ENCODE data around the gene KIAA1755.

The KIAA1755 gene

DNA sequence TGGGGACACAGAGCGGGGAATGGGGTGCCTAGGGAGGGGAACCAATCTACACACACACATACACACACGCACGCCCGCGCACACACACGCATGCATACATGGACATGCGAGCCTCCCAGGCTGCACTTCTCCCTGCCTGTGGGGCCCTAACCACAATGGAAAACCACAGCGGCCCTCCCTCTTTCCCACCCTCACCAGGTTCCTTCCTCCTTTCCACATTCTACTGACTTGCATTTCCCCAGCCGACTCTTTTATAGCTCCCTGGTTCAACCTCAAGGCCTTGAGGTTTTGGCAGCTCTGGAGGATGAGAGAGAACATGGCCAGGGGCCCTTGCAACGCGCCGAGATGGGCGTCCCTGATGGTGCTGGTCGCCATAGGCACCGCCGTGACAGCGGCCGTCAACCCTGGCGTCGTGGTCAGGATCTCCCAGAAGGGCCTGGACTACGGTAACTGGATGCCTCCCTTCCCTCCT, 43.4 kb upstream of the KIAA1755 start, which contains the start of gene BPI:
BPI (plus strand) TSS at position 249 of the 472 bp plus-strand sequence; CDS start at position 317, 68 bp downstream.
- TF ChIP-seq, protein P1, sequence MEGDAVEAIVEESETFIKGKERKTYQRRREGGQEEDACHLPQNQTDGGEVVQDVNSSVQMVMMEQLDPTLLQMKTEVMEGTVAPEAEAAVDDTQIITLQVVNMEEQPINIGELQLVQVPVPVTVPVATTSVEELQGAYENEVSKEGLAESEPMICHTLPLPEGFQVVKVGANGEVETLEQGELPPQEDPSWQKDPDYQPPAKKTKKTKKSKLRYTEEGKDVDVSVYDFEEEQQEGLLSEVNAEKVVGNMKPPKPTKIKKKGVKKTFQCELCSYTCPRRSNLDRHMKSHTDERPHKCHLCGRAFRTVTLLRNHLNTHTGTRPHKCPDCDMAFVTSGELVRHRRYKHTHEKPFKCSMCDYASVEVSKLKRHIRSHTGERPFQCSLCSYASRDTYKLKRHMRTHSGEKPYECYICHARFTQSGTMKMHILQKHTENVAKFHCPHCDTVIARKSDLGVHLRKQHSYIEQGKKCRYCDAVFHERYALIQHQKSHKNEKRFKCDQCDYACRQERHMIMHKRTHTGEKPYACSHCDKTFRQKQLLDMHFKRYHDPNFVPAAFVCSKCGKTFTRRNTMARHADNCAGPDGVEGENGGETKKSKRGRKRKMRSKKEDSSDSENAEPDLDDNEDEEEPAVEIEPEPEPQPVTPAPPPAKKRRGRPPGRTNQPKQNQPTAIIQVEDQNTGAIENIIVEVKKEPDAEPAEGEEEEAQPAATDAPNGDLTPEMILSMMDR (conservative IDR thresholded peaks at IDR 0.05), result no peak
- no peak within 1 kb of the TSS for H3K27ac ChIP-seq

DNA sequence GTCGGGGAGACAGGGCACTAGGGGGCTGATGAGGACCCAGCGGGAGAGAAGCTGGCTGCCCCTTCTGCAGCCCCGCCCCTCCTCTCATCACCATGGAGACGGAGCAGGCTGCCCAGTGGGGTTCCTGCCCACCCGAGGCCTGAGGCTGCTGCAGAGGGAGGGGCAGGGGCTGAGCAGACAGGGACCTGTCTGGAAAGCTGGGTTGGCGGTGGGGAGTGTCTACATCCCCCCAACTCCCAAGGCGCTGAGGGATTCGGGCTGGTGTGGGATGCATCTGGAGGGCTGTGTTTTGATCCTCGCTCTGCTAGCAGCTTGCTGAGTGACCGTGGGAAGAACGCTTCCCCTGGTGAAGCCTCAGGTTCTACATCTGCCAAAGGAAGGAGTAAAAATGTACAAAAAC, 42.3 kb upstream of the KIAA1755 start:
- H3K27ac ChIP-seq, result no peak overlapping the region
- TF ChIP-seq, protein P1 (conservative IDR thresholded peaks at IDR 0.05), result no peak

DNA sequence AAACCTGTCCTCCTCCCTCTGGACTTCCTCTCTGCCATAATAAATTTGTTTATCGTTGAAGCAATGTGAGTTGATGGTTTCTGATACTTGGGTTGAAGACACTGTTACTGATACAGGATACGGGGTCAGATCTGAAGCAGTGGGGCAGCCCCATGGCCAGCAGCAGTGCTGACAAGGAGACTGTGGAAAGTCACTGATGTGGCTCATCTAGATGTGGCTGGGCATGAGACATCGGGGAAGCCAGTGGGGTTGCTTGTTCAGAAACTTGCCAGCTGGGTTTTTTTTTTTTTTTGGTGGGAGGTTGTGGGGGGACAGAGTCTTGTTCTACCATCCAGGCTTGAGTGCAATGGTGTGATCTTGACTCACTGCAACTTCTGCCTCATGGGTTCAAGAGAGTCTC, 40.8 kb upstream of the KIAA1755 start:
- TF ChIP-seq, protein P1 (conservative IDR thresholded peaks at IDR 0.05), result no peak
- H3K27ac ChIP-seq, result no peak overlapping the region

DNA sequence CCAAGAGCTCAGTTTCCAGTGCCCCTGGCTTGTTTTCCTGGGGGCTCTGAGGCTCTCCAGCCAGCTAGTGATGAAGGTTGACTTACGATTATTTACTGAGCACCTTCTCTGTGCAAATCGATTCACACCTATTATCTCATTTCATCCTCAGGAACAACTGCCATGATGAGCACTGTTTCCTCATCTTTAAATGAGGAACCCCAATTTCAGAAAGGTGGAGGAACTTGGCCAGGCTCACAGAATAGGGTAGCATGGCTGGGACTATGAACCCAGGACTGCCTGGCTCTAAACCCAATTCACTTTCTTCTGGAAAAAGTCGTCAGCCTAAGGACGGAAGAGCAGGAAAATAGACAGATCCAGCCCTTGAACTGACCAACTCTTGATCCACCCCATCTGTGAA, 39.9 kb upstream of the KIAA1755 start:
- H3K27ac ChIP-seq, result peak overlapping the region; percentile 88
- TF ChIP-seq, protein P1 (conservative IDR thresholded peaks at IDR 0.05), result no peak

DNA sequence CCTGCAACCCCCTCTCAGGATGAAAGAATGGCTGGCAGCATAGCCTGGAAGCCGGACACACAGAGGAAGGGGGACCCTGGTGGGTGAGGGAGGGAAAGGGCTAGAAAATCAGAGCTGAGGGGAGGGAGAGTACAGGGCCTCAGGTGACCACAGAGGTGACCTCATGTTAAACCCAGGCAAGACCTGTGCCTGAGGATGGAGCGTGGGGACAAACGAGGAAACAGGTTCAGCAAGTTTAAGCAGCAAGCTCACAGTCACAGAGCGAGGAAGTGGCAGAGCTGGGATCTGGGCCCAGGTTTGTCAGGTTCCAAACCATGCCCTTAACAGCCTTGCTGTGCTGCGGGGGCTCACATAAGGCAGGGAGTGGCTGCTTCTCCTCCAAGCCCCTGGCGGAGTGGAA, 39.4 kb upstream of the KIAA1755 start:
- TF ChIP-seq, protein P1 (conservative IDR thresholded peaks at IDR 0.05), result no peak
- H3K27ac ChIP-seq, result peak overlapping the region; percentile 88

DNA sequence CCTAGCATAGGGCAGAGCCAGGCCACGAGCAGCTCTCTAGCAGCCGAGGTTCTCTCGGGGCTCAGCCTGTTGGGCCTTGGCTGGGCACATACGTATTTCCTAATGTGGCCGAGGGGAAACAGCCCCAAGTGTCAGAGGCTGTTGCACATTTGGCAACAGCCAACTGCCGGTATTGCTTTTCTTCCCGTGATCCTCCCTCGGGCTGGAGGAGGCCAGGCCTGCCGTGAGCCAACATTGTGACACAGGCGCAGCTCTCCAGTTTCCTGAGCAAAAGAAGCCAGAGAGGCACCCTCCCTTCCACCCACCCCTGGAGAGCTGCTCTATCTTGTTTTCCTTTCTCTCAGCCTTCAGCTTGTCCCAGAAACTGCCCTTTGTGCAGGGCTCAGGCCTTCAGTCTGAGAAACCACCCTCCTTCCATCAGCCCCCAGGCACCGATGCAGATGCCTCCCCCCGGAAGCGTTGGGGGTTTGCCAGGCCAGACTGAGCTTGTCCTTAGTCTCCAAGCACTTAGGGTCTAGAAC, 38.3 kb upstream of the KIAA1755 start:
- H3K27ac ChIP-seq, result peak overlapping the region; percentile 88
- TF ChIP-seq, protein P1 (conservative IDR thresholded peaks at IDR 0.05), result no peak

DNA sequence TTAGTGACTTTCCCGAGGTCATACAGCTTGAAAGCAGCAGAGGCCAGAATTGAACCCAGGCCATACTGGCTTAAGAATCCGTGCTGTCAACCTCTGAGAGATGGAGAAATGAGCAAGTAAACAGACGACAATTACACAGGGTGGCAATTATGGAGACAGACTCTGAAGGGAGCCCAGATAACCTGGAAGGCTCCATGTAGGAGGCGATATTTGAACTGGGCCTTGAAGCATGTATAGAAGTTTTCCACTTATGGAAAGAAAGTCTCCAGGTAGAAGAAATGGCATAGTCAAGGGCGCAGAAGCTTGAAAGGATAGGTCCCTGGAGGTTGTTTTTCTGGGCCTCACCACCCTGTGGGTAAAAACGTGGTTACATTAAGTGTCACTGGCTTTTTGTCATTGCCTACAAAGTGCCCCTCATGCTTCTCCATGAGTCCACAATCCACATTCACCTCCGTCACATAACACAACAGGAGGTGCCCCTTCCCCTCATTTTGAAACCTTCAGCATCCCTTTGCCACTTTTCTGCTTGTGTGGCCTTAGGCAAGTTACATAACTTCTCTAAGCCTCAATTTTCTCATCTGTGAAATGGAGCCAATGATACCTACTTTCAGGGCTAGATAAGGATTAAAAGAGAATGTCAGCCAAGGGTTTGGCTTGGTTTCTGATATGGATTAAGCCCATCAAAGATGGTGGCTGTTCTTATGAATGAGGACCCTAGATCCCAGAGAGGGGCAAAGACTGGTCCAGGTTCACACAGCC, 37.6 kb upstream of the KIAA1755 start:
- TF ChIP-seq, protein P1 (conservative IDR thresholded peaks at IDR 0.05), result no peak
- peak overlapping the region; percentile 88 for H3K27ac ChIP-seq
